GM12872 (cell line): ENCODE measurements around the gene FAM240A.

Source experiments
- TF ChIP-seq, protein P1 (sequence below): IDR thresholded peaks from 3 replicates; pipeline ENCODE4 v1.5.1; 2011; ENCODE audit warnings: low read depth, mild to moderate bottlenecking, low read length, moderate library complexity; ENCODE audit not compliant: insufficient read depth

The FAM240A gene

DNA sequence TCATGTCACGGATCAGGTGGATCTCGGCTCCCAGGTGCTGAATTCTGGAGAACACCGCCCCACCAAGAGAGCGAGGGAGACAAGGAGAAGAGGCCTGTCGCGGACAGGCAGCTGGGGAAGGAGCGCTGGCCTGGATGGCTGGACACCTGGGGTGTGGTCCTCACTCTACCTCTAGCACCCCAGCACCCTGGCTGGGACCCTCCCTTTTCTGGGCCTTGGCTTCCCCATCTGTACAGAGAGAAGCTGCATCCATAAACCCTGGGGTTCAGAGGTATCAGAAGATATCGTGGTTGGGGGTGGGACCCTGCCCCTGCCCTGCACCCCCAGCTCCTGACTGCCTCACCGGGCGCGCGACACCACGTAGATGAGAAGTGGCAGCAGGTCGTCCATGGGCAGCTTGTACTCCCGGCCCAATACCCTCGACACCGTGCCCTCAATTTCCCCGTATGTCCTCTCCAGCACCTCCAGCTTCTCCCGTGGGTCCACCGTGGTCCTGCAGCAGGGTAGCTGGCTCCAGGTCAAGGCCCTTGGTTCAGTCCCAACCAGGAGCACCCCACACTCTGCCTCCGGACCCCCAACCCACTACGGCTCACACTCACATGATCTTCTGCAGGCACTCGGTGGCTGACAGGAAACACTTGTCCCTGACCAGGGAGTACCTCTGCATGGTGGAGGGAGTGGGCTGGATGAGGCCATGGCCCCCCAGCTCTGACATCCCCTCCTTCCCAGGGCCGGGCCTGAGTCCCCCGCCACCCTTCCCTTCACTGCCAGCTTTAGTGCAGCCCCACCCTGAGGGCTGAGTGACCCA lies 59.4 kb downstream of the FAM240A start:
- TF ChIP-seq, protein P1, sequence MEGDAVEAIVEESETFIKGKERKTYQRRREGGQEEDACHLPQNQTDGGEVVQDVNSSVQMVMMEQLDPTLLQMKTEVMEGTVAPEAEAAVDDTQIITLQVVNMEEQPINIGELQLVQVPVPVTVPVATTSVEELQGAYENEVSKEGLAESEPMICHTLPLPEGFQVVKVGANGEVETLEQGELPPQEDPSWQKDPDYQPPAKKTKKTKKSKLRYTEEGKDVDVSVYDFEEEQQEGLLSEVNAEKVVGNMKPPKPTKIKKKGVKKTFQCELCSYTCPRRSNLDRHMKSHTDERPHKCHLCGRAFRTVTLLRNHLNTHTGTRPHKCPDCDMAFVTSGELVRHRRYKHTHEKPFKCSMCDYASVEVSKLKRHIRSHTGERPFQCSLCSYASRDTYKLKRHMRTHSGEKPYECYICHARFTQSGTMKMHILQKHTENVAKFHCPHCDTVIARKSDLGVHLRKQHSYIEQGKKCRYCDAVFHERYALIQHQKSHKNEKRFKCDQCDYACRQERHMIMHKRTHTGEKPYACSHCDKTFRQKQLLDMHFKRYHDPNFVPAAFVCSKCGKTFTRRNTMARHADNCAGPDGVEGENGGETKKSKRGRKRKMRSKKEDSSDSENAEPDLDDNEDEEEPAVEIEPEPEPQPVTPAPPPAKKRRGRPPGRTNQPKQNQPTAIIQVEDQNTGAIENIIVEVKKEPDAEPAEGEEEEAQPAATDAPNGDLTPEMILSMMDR = no peak

DNA sequence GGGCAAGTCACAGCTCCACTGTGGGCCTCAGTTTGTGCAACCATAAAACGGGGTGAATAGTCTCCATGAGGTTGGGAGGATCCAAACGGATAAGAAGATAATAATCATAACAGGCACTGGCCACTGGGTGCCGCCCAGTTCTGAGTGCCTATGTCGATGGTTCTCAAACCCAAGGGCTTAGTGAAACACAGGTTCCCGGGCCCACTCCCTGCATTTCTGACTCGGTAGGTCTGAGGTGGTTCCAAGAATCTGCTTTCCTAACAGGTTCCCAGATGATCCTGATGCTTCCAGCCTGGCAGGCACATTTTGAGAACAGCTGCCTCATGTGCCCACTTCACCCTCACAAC lies 60.0 kb downstream of the FAM240A start:
- TF ChIP-seq, protein P1 = no peak

DNA sequence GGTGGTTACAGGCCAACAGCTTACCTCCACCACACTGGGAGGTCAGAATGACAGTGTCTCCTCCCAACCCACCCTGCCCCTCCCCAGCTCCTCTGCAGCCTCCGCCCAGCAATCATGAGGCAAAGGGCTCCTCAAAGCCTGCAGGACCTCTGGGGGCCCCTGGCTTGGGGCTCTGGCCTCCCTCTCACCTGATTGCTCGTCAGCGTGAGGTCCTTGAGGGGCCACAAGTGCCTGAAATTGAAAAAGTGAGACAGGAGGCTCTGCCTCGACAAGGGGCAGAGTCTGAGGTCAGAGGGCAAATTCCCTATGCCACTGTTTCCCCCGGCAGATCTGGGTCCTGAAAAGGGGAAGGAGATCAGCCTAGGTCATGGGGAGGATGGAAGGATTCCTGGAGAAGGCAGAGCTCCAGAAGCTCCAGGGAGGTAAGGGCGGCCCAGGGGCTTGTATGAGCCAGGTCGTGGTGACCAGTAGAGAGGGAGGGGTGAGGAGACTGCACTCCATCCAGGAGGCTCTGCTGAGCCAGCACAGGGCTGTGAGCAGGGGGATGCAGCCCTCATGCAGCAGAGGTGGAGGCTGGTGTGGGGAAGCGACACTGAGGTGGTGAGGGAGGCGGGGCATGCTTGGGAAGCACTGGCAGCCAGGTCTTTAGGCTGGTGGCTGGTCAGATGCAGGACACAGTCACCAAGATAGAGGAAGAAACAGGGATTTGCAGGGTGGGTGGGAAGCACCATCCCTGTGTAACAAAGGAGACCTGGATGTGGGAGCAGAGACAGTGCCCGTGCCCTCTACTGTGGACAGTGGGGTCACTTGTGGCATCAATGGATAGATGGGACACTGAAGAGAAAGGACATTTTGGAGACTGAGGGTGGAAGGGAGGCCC lies 61.1 kb downstream of the FAM240A start:
- TF ChIP-seq, protein P1 = no peak

GRCh38 chr3:46674031-46674845 lies 61.9 kb downstream of the FAM240A start:
- TF ChIP-seq, protein P1 = peak; percentile 48

DNA sequence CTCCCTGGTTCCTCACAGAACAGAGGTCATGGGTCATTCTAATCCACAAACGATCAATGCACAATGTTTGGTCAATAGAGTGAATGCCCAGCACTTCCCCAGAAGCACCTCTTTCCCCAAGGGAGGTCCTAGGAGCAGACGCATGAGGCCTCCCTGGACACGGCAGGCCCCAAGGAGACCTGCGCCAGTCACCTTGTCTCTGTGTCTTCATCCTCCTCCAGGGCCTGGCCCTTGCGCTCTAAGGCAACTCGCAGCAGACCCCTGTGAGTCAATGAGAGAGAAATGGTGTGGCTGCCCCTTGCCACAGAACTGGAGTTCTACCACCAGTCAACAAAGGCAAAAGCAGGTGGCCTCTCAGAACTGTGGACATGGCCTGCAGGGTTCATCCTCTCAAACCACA lies 63.1 kb downstream of the FAM240A start:
- TF ChIP-seq, protein P1 = no peak
